Natural killer cell (primary cell): ENCODE measurements around the gene TUBB2B. TPM values are rescaled to one million over a fixed set of nuclear protein-coding genes. Genes with fewer than 3 reads are reported as not detected.
"Not testable (repeated sequence)": the region's sequence is repeated elsewhere in the genome, so short reads cannot be mapped to it uniquely, and the experiment has no call there.

Source experiments
- ATAC-seq, 3 donors: fragments of 150-1000 bp in 2 of 3; fragments of 200-7000 bp in 1 of 3; cut with Tn5 transposase; 1 replicate in 1 of 3; 2 replicates in 2 of 3; pipeline ENCODE4 v1.10.0; 2021; ENCODE audit warnings: mild to moderate bottlenecking in 2 of 3, moderate library complexity in 2 of 3
- DNase-seq, 2 donors: peaks; one replicate each; pipeline versions ENCODE4 v3.0.0 to v3.0.0-alpha.2; 2013 to 2021; ENCODE audit warnings: mixed read lengths in 1 of 2
- H3K27ac ChIP-seq: one replicate; pipeline ENCODE4 v1.5.1; 2013; ENCODE audit warnings: mild to moderate bottlenecking, low read length
- H3K27me3 ChIP-seq: one replicate; pipeline ENCODE4 v1.6.1; 2013; ENCODE audit warnings: low read length; ENCODE audit not compliant: control insufficient read depth, insufficient read depth
- H3K36me3 ChIP-seq: one replicate; pipeline ENCODE4 v1.6.1; 2013; ENCODE audit warnings: low read length; ENCODE audit not compliant: control insufficient read depth, insufficient read depth
- H3K4me1 ChIP-seq: one replicate; pipeline ENCODE4 v1.6.1; 2013; ENCODE audit warnings: low read length; ENCODE audit not compliant: control insufficient read depth, insufficient read depth
- H3K4me3 ChIP-seq: one replicate; pipeline ENCODE4 v1.5.1; 2013; ENCODE audit warnings: low read length
- H3K9me3 ChIP-seq: one replicate; pipeline ENCODE4 v1.6.1; 2013; ENCODE audit warnings: low read length; ENCODE audit not compliant: control insufficient read depth, insufficient read depth
- H3K27ac Mint-ChIP-seq, 2 donors: one replicate each; pipeline ENCODE4 v1.8.0; 2022; ENCODE audit warnings: mild to moderate bottlenecking in 2 of 2, mixed read lengths in 2 of 2, moderate library complexity in 1 of 2
- H3K27me3 Mint-ChIP-seq, 2 donors: one replicate each; pipeline ENCODE4 v1.8.0; 2022; ENCODE audit warnings: low read depth in 2 of 2, mixed read lengths in 2 of 2
- H3K36me3 Mint-ChIP-seq: one replicate; pipeline ENCODE4 v1.8.0; 2022; ENCODE audit warnings: mixed read lengths
- H3K4me1 Mint-ChIP-seq, 2 donors: one replicate each; pipeline ENCODE4 v1.8.0; 2022; ENCODE audit warnings: mixed read lengths in 2 of 2
- H3K4me3 Mint-ChIP-seq: one replicate; pipeline ENCODE4 v1.8.0; 2022; ENCODE audit warnings: mild to moderate bottlenecking, moderate library complexity, mixed read lengths
- H3K9me3 Mint-ChIP-seq, 2 donors: one replicate each; pipeline ENCODE4 v1.8.0; 2022; ENCODE audit warnings: mixed read lengths in 2 of 2
- WGBS: methylation state at CpG from one replicate; pipeline ENCODE4 v1.1.7; 2013; ENCODE audit warnings: missing lambda C conversion rate; ENCODE audit not compliant: insufficient coverage; 5-methylcytosine and 5-hydroxymethylcytosine counted together
- intact Hi-C: fragments of 100-400 bp; cut with micrococcal nuclease; formaldehyde crosslinking; loops from one replicate; pipeline ENCODE4 v1.14.2; 2022
- total RNA-seq, 4 donors: library from RNA; stranded (reverse); fragments of 120-200 nt in 1 of 4; gene quantifications; one replicate each; pipeline versions ENCODE4 v1.2.3 to v1.2.4, GENCODE V29; 2013 to 2022
- TF ChIP-seq, protein P1 (sequence below): fragments of 200-600 bp; IDR thresholded peaks from one replicate; pipeline ENCODE4 v1.8.0; 2022; ENCODE audit warnings: antibody characterized with exemption

TUBB2B gene
- total RNA-seq, 3 donors from 2014 or later (not counting 1 experiment from before 2014, with no cell fraction given): 0.66 to 0.75 TPM; not detected in 1

DNA sequence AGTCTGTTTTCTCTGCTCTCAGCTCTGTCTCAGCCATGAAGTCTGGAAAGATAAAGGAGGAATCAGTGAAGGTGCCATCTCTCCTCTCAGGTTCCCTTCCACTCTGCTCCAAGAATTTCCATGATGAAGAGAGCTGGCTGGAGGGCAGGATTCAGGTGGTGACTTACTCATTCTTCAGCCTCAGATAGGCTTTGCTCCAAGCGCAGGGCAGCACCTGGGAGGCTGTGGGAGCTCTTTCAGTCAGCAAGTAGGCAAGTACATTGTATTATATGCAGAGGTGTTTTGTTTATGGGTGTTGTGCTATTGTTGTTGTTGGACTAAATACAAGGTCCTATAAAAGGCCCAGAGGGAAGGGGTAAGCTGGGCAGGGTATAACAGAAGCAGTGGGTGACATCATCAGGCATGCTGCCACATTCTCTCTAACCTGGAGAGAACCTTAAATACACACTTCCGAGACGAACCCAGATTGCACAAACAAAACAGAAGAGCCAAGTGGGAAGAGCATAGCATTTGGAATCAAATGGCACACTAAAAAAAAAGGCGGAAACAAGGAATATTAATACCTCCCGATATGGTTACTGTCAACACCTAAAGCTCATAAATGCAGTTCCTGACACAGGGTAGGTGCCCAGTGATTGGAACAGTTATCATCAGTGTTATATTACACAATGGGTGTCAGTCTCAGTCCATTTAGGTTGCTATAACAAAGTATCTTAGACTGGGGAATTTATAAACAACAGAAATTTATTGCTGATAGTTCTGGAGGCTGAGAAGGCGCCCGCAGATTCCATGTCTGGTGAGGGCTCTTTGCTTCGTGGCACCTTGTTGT lies 16.8 kb upstream of the TUBB2B start:
- Mint-ChIP-seq H3K27me3 (peaks cover 39 to 70% of the 10 kb centered on the region in 2 donors), H3K4me3 (no peak overlapping the region), H3K36me3 (no peaks in the 10 kb centered on the region), H3K27ac (no peak overlapping the region), H3K4me1 (no peaks in the 10 kb centered on the region), H3K9me3 (no peaks in the 10 kb centered on the region)
- Histone ChIP-seq H3K4me1 (no peaks in the 10 kb centered on the region), H3K27me3 (peaks cover 2% of the 10 kb centered on the region), H3K36me3 (no peaks in the 10 kb centered on the region), H3K27ac (no peak overlapping the region), H3K4me3 (no peak overlapping the region), H3K9me3 (no peaks in the 10 kb centered on the region)
- WGBS: 92% methylated on average over 8 of the region's 8 CpGs
- TF ChIP-seq, protein P1, sequence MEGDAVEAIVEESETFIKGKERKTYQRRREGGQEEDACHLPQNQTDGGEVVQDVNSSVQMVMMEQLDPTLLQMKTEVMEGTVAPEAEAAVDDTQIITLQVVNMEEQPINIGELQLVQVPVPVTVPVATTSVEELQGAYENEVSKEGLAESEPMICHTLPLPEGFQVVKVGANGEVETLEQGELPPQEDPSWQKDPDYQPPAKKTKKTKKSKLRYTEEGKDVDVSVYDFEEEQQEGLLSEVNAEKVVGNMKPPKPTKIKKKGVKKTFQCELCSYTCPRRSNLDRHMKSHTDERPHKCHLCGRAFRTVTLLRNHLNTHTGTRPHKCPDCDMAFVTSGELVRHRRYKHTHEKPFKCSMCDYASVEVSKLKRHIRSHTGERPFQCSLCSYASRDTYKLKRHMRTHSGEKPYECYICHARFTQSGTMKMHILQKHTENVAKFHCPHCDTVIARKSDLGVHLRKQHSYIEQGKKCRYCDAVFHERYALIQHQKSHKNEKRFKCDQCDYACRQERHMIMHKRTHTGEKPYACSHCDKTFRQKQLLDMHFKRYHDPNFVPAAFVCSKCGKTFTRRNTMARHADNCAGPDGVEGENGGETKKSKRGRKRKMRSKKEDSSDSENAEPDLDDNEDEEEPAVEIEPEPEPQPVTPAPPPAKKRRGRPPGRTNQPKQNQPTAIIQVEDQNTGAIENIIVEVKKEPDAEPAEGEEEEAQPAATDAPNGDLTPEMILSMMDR: no peak
- DNase-seq: no peak
- intact Hi-C loops: no loop called here
- no peak for ATAC-seq

DNA sequence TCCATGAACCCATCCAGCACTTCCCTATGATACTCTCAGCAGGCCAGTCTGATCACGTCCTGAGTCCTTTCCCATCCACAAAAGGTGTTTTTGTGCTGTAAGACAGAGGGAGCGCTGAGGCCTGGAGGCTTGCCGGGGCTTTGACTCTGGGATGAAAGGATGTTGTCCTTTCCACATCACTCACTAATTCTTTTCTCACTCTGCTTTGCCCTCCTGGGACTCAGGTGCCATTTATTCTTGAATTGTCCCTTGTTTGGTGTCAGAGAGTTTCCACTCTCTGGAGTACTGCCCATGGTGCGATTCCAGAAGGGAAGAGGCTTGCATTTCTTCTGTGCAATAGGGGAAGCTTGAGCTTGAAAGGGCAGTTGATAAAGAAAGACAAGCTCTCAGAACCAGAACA lies 15.3 kb upstream of the TUBB2B start:
- Mint-ChIP-seq H3K27ac (no peak overlapping the region), H3K4me1 (no peaks in the 10 kb centered on the region), H3K4me3 (no peak overlapping the region), H3K27me3 (peaks cover 45 to 66% of the 10 kb centered on the region in 2 donors), H3K36me3 (no peaks in the 10 kb centered on the region), H3K9me3 (no peaks in the 10 kb centered on the region)
- ATAC-seq (no peak), DNase-seq (no peak)
- no peaks in the 10 kb centered on the region for H3K36me3 ChIP-seq
- no peaks in the 10 kb centered on the region for H3K9me3 ChIP-seq
- no peaks in the 10 kb centered on the region for H3K4me1 ChIP-seq
- intact Hi-C loops: no loop called here
- TF ChIP-seq, protein P1: no peak
- no peak overlapping the region for H3K4me3 ChIP-seq
- no peak overlapping the region for H3K27ac ChIP-seq
- 100% methylated on average over 4 of the region's 4 CpGs for WGBS
- peaks cover 2% of the 10 kb centered on the region for H3K27me3 ChIP-seq

DNA sequence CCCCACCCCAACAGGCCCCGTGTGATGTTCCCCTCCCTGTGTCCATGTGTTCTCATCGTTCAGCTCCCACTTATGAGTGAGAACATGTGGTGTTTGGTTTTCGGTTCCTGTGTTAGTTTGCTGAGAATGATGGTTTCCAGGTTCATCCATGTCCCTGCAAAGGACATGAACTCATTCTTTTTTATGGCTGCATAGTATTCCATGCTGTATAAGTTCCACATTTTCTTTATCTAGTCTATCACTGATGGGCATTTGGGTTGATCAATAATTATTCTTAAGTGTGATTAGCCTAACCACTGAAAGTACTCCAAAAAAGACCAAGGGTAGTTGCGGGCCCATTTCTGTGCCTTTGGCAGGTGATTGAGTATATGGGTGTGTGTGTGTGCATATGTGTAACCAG lies 14.3 kb upstream of the TUBB2B start:
- H3K4me1 ChIP-seq, intact Hi-C loops, H3K9me3 Mint-ChIP-seq, H3K4me3 ChIP-seq, H3K27ac Mint-ChIP-seq, H3K36me3 Mint-ChIP-seq, H3K4me3 Mint-ChIP-seq, H3K36me3 ChIP-seq, H3K9me3 ChIP-seq, H3K27me3 ChIP-seq, H3K4me1 Mint-ChIP-seq, DNase-seq, ATAC-seq, H3K27ac ChIP-seq: not testable (repeated sequence)
- H3K27me3 Mint-ChIP-seq: peaks cover 50 to 64% of the 10 kb centered on the region in 2 donors
- 90% methylated on average over 2 of the region's 4 CpGs for WGBS

DNA sequence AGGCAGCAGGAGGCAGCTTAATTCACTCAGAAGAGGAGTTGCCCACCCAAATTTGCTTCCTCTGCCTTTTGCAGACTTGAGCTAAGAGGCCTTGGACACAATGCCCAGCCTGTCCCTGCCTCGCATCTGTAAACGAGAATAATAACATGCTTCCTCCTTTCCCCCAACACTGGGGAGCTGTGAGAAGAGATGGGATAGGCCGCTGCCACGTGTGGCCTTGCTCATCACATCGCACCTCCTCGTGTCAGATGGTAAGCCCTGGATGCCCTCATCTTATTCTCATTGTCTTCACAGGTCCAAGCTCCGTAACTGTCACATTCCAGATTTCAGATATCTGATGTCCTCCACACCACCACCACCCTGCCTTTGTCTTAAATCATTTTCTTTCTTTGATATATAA lies 13.1 kb upstream of the TUBB2B start:
- Mint-ChIP-seq H3K27me3 (peaks cover 54 to 68% of the 10 kb centered on the region in 2 donors), H3K4me3 (no peak overlapping the region), H3K27ac (no peak overlapping the region), H3K36me3 (no peaks in the 10 kb centered on the region), H3K4me1 (no peaks in the 10 kb centered on the region), H3K9me3 (no peaks in the 10 kb centered on the region)
- no peak for DNase-seq
- peaks cover 5% of the 10 kb centered on the region for H3K27me3 ChIP-seq
- ATAC-seq: no peak
- H3K9me3 ChIP-seq: no peaks in the 10 kb centered on the region
- TF ChIP-seq, protein P1: no peak
- intact Hi-C loops: no loop called here
- no peaks in the 10 kb centered on the region for H3K36me3 ChIP-seq
- H3K4me3 ChIP-seq: no peak overlapping the region
- H3K4me1 ChIP-seq: no peaks in the 10 kb centered on the region
- no peak overlapping the region for H3K27ac ChIP-seq
- WGBS: 96% methylated on average over 5 of the region's 7 CpGs
